IMR-90 (cell line): ENCODE results near the gene OR13G1. TPM values are rescaled to one million over a fixed set of nuclear protein-coding genes. Genes with fewer than 3 reads are reported as not detected.

Source experiments
- ATAC-seq: fragments of 200-7000 bp; cut with Tn5 transposase; 2 replicates; pipeline ENCODE4 v1.9.1; 2020; ENCODE audit warnings: low read depth, mild to moderate bottlenecking, moderate library complexity
- BruUV-seq: library from RNA; stranded (reverse); fragments of 400-500 nt; replicated peaks from 2 replicates; lab custom pipeline; 2021; lab: Mats Ljungman, UMichigan
- CTCF ChIA-PET: fragments of 300-600 bp; formaldehyde crosslinking; extraction: SDS; loops from one replicate; lab custom pipeline; 2021; ENCODE audit warnings: antibody characterized with exemption; lab: Yijun Ruan, JAX
- POLR2A ChIA-PET: fragments of 300-600 bp; sonication (Branson Sonifier 250); formaldehyde crosslinking; loops from one replicate; lab custom pipeline; 2022; ENCODE audit warnings: antibody characterized with exemption; ENCODE audit not compliant: unreplicated experiment; lab: Charles Lee
- DNase-seq: peaks from one replicate; pipeline ENCODE4 v3.0.0; 2013
- H2AFZ ChIP-seq: replicated peaks from 2 replicates; pipeline ENCODE3; 2013; ENCODE audit warnings: low read length, mild to moderate bottlenecking; ENCODE audit not compliant: poor library complexity
- H2AK5ac ChIP-seq: 2 replicates; pipeline ENCODE4 v1.6.1; 2013; ENCODE audit warnings: low read depth, low read length, inconsistent platforms
- H2AK9ac ChIP-seq: replicated peaks from 2 replicates; pipeline ENCODE3; 2013; ENCODE audit warnings: mild to moderate bottlenecking, low read depth, low read length, moderate library complexity; ENCODE audit not compliant: poor library complexity
- H2BK120ac ChIP-seq: 2 replicates; pipeline ENCODE4 v1.6.1; 2013; ENCODE audit warnings: low read depth, low read length, inconsistent platforms
- H2BK15ac ChIP-seq: 3 replicates; pipeline ENCODE4 v1.6.1; 2013; ENCODE audit warnings: low read depth, low read length, inconsistent platforms
- H2BK20ac ChIP-seq: 2 replicates; pipeline ENCODE4 v1.6.1; 2013; ENCODE audit warnings: low read depth, mild to moderate bottlenecking, inconsistent platforms, low read length, moderate library complexity
- H2BK5ac ChIP-seq: 2 replicates; pipeline ENCODE4 v1.6.1; 2013; ENCODE audit warnings: mild to moderate bottlenecking, low read depth, low read length, inconsistent platforms; ENCODE audit not compliant: poor library complexity, severe bottlenecking
- H3K14ac ChIP-seq: replicated peaks from 2 replicates; pipeline ENCODE4 v1.6.1; 2013; ENCODE audit warnings: low read depth, low read length, inconsistent platforms
- H3K18ac ChIP-seq: 2 replicates; pipeline ENCODE4 v1.6.1; 2013; ENCODE audit warnings: low read depth, low read length, control low read depth
- H3K23ac ChIP-seq: 2 replicates; pipeline ENCODE4 v1.6.1; 2013; ENCODE audit warnings: low read depth, low read length, inconsistent platforms
- H3K27ac ChIP-seq: 2 replicates; pipeline ENCODE4 v1.5.1; 2013; ENCODE audit warnings: mild to moderate bottlenecking, control low read depth, low read length; ENCODE audit not compliant: insufficient read depth
- H3K27me3 ChIP-seq: 2 replicates; pipeline ENCODE4 v1.6.1; 2013; ENCODE audit warnings: low read length; ENCODE audit not compliant: control insufficient read depth, insufficient read depth
- H3K36me3 ChIP-seq: 2 replicates; pipeline ENCODE4 v1.6.1; 2013; ENCODE audit warnings: low read length, mixed read lengths; ENCODE audit not compliant: control insufficient read depth, insufficient read depth
- H3K4ac ChIP-seq: 2 replicates; pipeline ENCODE4 v1.6.1; 2013; ENCODE audit warnings: low read depth, low read length, inconsistent platforms
- H3K4me1 ChIP-seq: 2 replicates; pipeline ENCODE4 v1.6.1; 2013; ENCODE audit warnings: low read length, mixed read lengths; ENCODE audit not compliant: control insufficient read depth, insufficient read depth
- H3K4me2 ChIP-seq: 2 replicates; pipeline ENCODE4 v1.6.1; 2013; ENCODE audit warnings: low read depth, mild to moderate bottlenecking, control low read depth, low read length, moderate library complexity
- H3K4me3 ChIP-seq: 2 replicates; pipeline ENCODE4 v1.5.1; 2013; ENCODE audit warnings: low read depth, mild to moderate bottlenecking, control low read depth, low read length, moderate library complexity; ENCODE audit not compliant: insufficient read depth
- H3K56ac ChIP-seq: 2 replicates; pipeline ENCODE4 v1.6.1; 2013; ENCODE audit warnings: low read length, inconsistent platforms; ENCODE audit not compliant: insufficient read depth; ENCODE audit errors: extremely low read depth
- H3K79me1 ChIP-seq, 2 experiments: 2 replicates each; pipeline ENCODE4 v1.6.1; 2013; ENCODE audit warnings: low read length in 2 of 2, inconsistent platforms in 1 of 2, low read depth in 1 of 2
- H3K9ac ChIP-seq: 2 replicates; pipeline ENCODE4 v1.6.1; 2013; ENCODE audit warnings: low read depth, low read length, control low read depth
- H3K9me1 ChIP-seq: 2 replicates; pipeline ENCODE4 v1.6.1; 2013; ENCODE audit warnings: low read length, inconsistent platforms; ENCODE audit not compliant: insufficient read depth
- H3K9me3 ChIP-seq: 2 replicates; pipeline ENCODE4 v1.6.1; 2013; ENCODE audit warnings: low read length; ENCODE audit not compliant: control insufficient read depth, insufficient read depth
- H4K20me1 ChIP-seq: 2 replicates; pipeline ENCODE4 v1.6.1; 2013; ENCODE audit warnings: low read length, inconsistent platforms; ENCODE audit not compliant: insufficient read depth
- H4K5ac ChIP-seq: 2 replicates; pipeline ENCODE4 v1.6.1; 2013; ENCODE audit warnings: mild to moderate bottlenecking, low read depth, low read length, control low read depth
- H4K8ac ChIP-seq, 2 experiments: 2 replicates each; pipeline ENCODE4 v1.6.1; 2013; ENCODE audit warnings: low read depth in 2 of 2, low read length in 2 of 2, control low read depth in 1 of 2, inconsistent platforms in 1 of 2
- H4K91ac ChIP-seq: 2 replicates; pipeline ENCODE4 v1.6.1; 2013; ENCODE audit warnings: low read depth, low read length, inconsistent platforms; ENCODE audit not compliant: insufficient read depth
- BHLHE40 ChIP-seq: fragments of 150-350 bp; IDR thresholded peaks from 2 replicates; pipeline ENCODE4 v1.6.1; 2016; ENCODE audit warnings: mild to moderate bottlenecking, low read depth, low read length
- CEBPB ChIP-seq: IDR thresholded peaks from 2 replicates; pipeline ENCODE4 v1.6.1; 2012; ENCODE audit warnings: low read depth, low read length, improper control_type of control experiment
- CHD1 ChIP-seq: IDR thresholded peaks from 2 replicates; pipeline ENCODE4 v1.6.1; 2012; ENCODE audit warnings: low read depth, low read length, improper control_type of control experiment
- FOS ChIP-seq: fragments of 150-350 bp; IDR thresholded peaks from 2 replicates; pipeline ENCODE4 v1.6.1; 2016; ENCODE audit warnings: low read depth, low read length
- MAFK ChIP-seq: IDR thresholded peaks from 2 replicates; pipeline ENCODE4 v1.6.1; 2012; ENCODE audit warnings: low read depth, low read length, improper control_type of control experiment
- MAZ ChIP-seq: IDR thresholded peaks from 2 replicates; pipeline ENCODE4 v1.6.1; 2012; ENCODE audit warnings: low read depth, mild to moderate bottlenecking, low read length, improper control_type of control experiment, moderate library complexity, borderline replicate concordance
- MXI1 ChIP-seq: IDR thresholded peaks from 2 replicates; pipeline ENCODE4 v1.6.1; 2012; ENCODE audit warnings: low read depth, mild to moderate bottlenecking, low read length, moderate library complexity, borderline replicate concordance
- NFE2L2 ChIP-seq: fragments of 150-350 bp; IDR thresholded peaks from 2 replicates; pipeline ENCODE4 v1.6.1; 2016; ENCODE audit warnings: low read depth, mild to moderate bottlenecking, low read length
- POLR2A ChIP-seq: IDR thresholded peaks from 2 replicates; pipeline ENCODE4 v1.6.1; 2012; ENCODE audit warnings: mild to moderate bottlenecking, low read depth, low read length
- RCOR1 ChIP-seq: IDR thresholded peaks from 2 replicates; pipeline ENCODE4 v1.6.1; 2012; ENCODE audit warnings: mild to moderate bottlenecking, low read length, improper control_type of control experiment; ENCODE audit not compliant: insufficient replicate concordance
- RFX5 ChIP-seq: IDR thresholded peaks from 2 replicates; pipeline ENCODE4 v1.8.0; 2012; ENCODE audit warnings: low read depth, mild to moderate bottlenecking, low read length, moderate library complexity
- WGBS, 2 experiments: methylation state at CpG; one replicate each; pipeline versions ENCODE4 v1.1.5 to v1.1.7; 2013; ENCODE audit warnings: missing lambda C conversion rate in 2 of 2; ENCODE audit not compliant: insufficient read length in 1 of 2; ENCODE audit errors: extremely low coverage in 2 of 2; 5-methylcytosine and 5-hydroxymethylcytosine counted together
- dilution Hi-C: fragments of 300-500 bp; cut with HindIII; formaldehyde crosslinking; loops from one replicate; pipeline ENCODE4 v1.14.3; 2018; ENCODE audit warnings: low sequenced_read_pairs; ENCODE audit not compliant: unreplicated experiment
- in situ Hi-C: fragments of 300-500 bp; cut with MboI; formaldehyde crosslinking; loops from 3 replicates; pipeline ENCODE4 v1.14.3; 2019; ENCODE audit warnings: low sequenced_read_pairs, inconsistent platforms, mixed read lengths
- intact Hi-C: fragments of 100-400 bp; cut with micrococcal nuclease; formaldehyde crosslinking; loops from 2 replicates; pipeline ENCODE4 v1.10.0; 2022
- polyA plus RNA-seq, 3 experiments: library from polyadenylated mRNA; depleted of rRNA; stranded (reverse); fragments of >200 nt; gene quantifications; 2 replicates each; pipeline ENCODE4 v1.2.3, GENCODE V29; 2012; ENCODE audit warnings: low replicate concordance in 1 of 3
- total RNA-seq: library from RNA; depleted of rRNA; stranded (reverse); fragments of >200 nt; gene quantifications from 2 replicates; pipeline ENCODE4 v1.2.3, GENCODE V29; 2012
- TF ChIP-seq, protein P1 (sequence below): fragments of 150-350 bp; IDR thresholded peaks from 2 replicates; pipeline ENCODE4 v1.6.1; 2016; ENCODE audit warnings: low read depth, mild to moderate bottlenecking, low read length, moderate library complexity, borderline replicate concordance

OR13G1 gene
- total and polyA plus RNA-seq, 2 of the 4 experiments (the other 2 are of a cell fraction): not detected

DNA sequence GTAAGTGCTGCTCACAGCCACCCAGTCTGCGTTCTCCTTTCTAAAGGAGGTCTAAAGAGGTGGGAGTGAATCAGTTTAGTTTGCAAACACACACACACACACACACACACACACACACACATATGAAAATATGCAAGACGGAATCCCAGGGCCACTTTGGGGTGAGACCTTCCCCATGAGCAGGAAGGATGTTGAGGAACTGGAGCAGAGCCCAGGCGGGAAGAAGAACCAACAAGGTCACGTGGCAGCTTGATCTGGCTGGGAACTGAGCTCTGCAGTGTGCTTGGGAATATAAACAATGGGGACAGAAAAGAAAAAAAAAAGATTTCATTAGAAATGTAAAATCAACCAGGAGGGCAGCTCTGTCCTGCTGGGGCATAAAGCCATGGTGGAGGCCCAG is 41.5 kb downstream of the OR13G1 start:
- no peak overlapping the region for H3K27ac ChIP-seq
- H3K4me2 ChIP-seq: no peak overlapping the region
- BruUV-seq: no TSS peak
- H3K4me1 ChIP-seq: no peaks in the 10 kb centered on the region
- no peaks in the 10 kb centered on the region for H3K27me3 ChIP-seq
- H3K18ac ChIP-seq: no peak overlapping the region
- no peak overlapping the region for H4K8ac ChIP-seq
- no peaks in the 10 kb centered on the region for H3K79me1 ChIP-seq
- H3K4ac ChIP-seq: no peak overlapping the region
- CTCF ChIA-PET: no interaction called here
- H3K36me3 ChIP-seq: no peaks in the 10 kb centered on the region
- H2AK5ac ChIP-seq: no peak overlapping the region
- H4K91ac ChIP-seq: no peak overlapping the region
- no peak overlapping the region for H2AK9ac ChIP-seq
- WGBS, 2 experiments: 44% methylated on average over 1 of the region's 4 CpGs; no CpG with 5 or more reads in 1 of the 2 experiments
- no peak overlapping the region for H2BK5ac ChIP-seq
- DNase-seq (no peak), ATAC-seq (no peak)
- H2BK15ac ChIP-seq: no peak overlapping the region
- dilution Hi-C loops: no loop called here
- no peak overlapping the region for H3K4me3 ChIP-seq
- H3K14ac ChIP-seq: no peak overlapping the region
- intact Hi-C loops: no loop called here
- in situ Hi-C loops: no loop called here
- H4K20me1 ChIP-seq: no peaks in the 10 kb centered on the region
- H3K9me1 ChIP-seq: no peaks in the 10 kb centered on the region
- peaks cover 23% of the 10 kb centered on the region for H3K9me3 ChIP-seq
- H3K23ac ChIP-seq: no peak overlapping the region
- no peak overlapping the region for H4K5ac ChIP-seq
- H2AFZ ChIP-seq: no peak overlapping the region
- no peak overlapping the region for H3K9ac ChIP-seq
- no peak for TF ChIP-seq POLR2A
- no peak for TF ChIP-seq MXI1
- no peak for TF ChIP-seq RFX5
- TF ChIP-seq RCOR1: no peak
- no peak for TF ChIP-seq NFE2L2
- no peak for TF ChIP-seq CEBPB
- TF ChIP-seq MAFK: no peak
- no peak for TF ChIP-seq FOS
- no peak for TF ChIP-seq MAZ
- TF ChIP-seq CHD1: no peak
- TF ChIP-seq BHLHE40: no peak
- TF ChIP-seq, protein P1, sequence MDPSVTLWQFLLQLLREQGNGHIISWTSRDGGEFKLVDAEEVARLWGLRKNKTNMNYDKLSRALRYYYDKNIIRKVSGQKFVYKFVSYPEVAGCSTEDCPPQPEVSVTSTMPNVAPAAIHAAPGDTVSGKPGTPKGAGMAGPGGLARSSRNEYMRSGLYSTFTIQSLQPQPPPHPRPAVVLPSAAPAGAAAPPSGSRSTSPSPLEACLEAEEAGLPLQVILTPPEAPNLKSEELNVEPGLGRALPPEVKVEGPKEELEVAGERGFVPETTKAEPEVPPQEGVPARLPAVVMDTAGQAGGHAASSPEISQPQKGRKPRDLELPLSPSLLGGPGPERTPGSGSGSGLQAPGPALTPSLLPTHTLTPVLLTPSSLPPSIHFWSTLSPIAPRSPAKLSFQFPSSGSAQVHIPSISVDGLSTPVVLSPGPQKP: no peak
- no peak overlapping the region for H2BK120ac ChIP-seq
- POLR2A ChIA-PET: no interaction called here
- H3K56ac ChIP-seq: no peak overlapping the region
- H2BK20ac ChIP-seq: no peak overlapping the region
